Neural progenitor cell (in vitro differentiated cells): Measurements from ENCODE around the gene RAET1G. TPM values are rescaled to one million over a fixed set of nuclear protein-coding genes. Genes with fewer than 3 reads are reported as not detected.
A peak's percentile ranks its signal among the peaks of the same experiment; 100 is the strongest.
"Not testable (repeated sequence)": the region's sequence is repeated elsewhere in the genome, so short reads cannot be mapped to it uniquely, and the experiment has no call there.

Experiments used
- DNase-seq: peaks from one replicate; pipeline ENCODE4 v3.0.0-alpha.2; 2016; ENCODE audit warnings: low spot score
- H2AFZ ChIP-seq: fragments of 200-600 bp; sonication (generic); replicated peaks from 2 replicates; pipeline ENCODE4 v1.6.1; 2016; ENCODE audit warnings: antibody characterized with exemption
- H3F3A ChIP-seq: fragments of 200-600 bp; sonication (generic); 2 replicates; pipeline ENCODE4 v1.6.1; 2016; ENCODE audit warnings: antibody characterized with exemption, low read depth
- H3K27ac ChIP-seq: fragments of 200-600 bp; sonication (generic); 2 replicates; pipeline ENCODE4 v1.5.1; 2016; ENCODE audit warnings: mild to moderate bottlenecking
- H3K27me3 ChIP-seq: fragments of 200-600 bp; sonication (generic); 2 replicates; pipeline ENCODE4 v1.6.1; 2016; ENCODE audit warnings: mild to moderate bottlenecking, moderate library complexity
- H3K36me3 ChIP-seq: fragments of 200-600 bp; sonication (generic); 2 replicates; pipeline ENCODE4 v1.5.1; 2016
- H3K4me1 ChIP-seq: fragments of 200-600 bp; sonication (generic); 2 replicates; pipeline ENCODE4 v1.6.1; 2016; ENCODE audit warnings: mixed run types
- H3K4me2 ChIP-seq: fragments of 200-600 bp; sonication (generic); 2 replicates; pipeline ENCODE4 v1.6.1; 2016
- H3K4me3 ChIP-seq: fragments of 200-600 bp; sonication (generic); 2 replicates; pipeline ENCODE4 v1.5.1; 2016
- H3K79me2 ChIP-seq: fragments of 200-600 bp; sonication (generic); 2 replicates; pipeline ENCODE4 v1.6.1; 2016; ENCODE audit warnings: low read depth
- H3K9ac ChIP-seq: fragments of 200-600 bp; sonication (generic); 2 replicates; pipeline ENCODE4 v1.6.1; 2016
- H3K9me3 ChIP-seq: fragments of 200-600 bp; sonication (generic); 2 replicates; pipeline ENCODE4 v1.5.1; 2016; ENCODE audit warnings: low read depth
- H4K20me1 ChIP-seq: fragments of 200-600 bp; sonication (generic); 2 replicates; pipeline ENCODE4 v1.6.1; 2016; ENCODE audit warnings: low read depth
- H3K27ac Mint-ChIP-seq: 3 replicates; pipeline ENCODE4 v1.8.0; 2021; ENCODE audit warnings: mixed read lengths
- H3K27me3 Mint-ChIP-seq: 2 replicates; pipeline ENCODE4 v1.8.0; 2022; ENCODE audit warnings: low read depth, mild to moderate bottlenecking, inconsistent platforms, moderate library complexity, mixed read lengths; ENCODE audit not compliant: insufficient read depth
- H3K36me3 Mint-ChIP-seq: 3 replicates; pipeline ENCODE4 v1.8.0; 2021; ENCODE audit warnings: mixed read lengths
- H3K4me1 Mint-ChIP-seq: 3 replicates; pipeline ENCODE4 v1.8.0; 2021; ENCODE audit warnings: mixed read lengths
- H3K4me3 Mint-ChIP-seq: 3 replicates; pipeline ENCODE4 v1.8.0; 2021; ENCODE audit warnings: mild to moderate bottlenecking, moderate library complexity, mixed read lengths
- H3K9me3 Mint-ChIP-seq: 3 replicates; pipeline ENCODE4 v1.8.0; 2020; ENCODE audit warnings: mixed read lengths
- CTCF ChIP-seq: fragments of 200-600 bp; sonication (generic); IDR thresholded peaks from 2 replicates; pipeline ENCODE4 v1.5.1; 2017; ENCODE audit warnings: antibody characterized with exemption, mild to moderate bottlenecking
- EZH2 ChIP-seq: fragments of 200-600 bp; sonication (generic); IDR thresholded peaks from 2 replicates; pipeline ENCODE4 v1.6.1; 2017; ENCODE audit warnings: antibody characterized with exemption, mild to moderate bottlenecking, moderate library complexity
- EZH2phosphoT487 ChIP-seq: fragments of 200-600 bp; sonication (generic); IDR thresholded peaks from 2 replicates; pipeline ENCODE4 v1.6.1; 2017; ENCODE audit warnings: antibody characterized with exemption
- total RNA-seq: library from RNA; depleted of rRNA; stranded (reverse); fragments of >200 nt; gene quantifications from 2 replicates; pipeline ENCODE4 v1.2.3, GENCODE V29; 2015; ENCODE audit warnings: low replicate concordance

Gene RAET1G
- total RNA-seq, 1 donor from 2014 or later: not detected

DNA sequence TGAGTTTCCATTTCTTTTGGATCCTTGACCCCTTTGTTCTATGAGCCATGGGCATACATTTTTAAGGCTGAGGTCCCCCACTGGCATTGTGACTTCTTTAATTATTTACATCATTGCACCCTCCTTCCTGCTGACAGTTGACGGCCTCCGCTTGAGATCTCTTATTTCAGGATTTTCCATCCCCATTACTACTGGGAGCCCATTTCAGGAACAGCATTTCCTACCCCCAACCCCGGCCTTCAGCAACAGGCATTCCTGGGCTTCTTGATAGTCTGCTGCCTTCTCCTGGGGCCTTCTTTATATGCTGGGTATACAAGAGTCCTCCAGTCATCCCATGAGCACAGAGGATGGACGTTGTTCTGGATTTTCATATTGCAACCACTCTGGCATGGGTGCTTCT is 44.7 kb upstream of the RAET1G start:
- H2AFZ ChIP-seq: no peak overlapping the region
- H3K4me3 ChIP-seq: no peak overlapping the region
- H3K4me1 ChIP-seq: peaks cover 3% of the 10 kb centered on the region
- no peak overlapping the region for H3K4me2 ChIP-seq
- Mint-ChIP-seq H3K27ac (no peak overlapping the region), H3K4me3 (no peak overlapping the region), H3K36me3 (peaks cover 2% of the 10 kb centered on the region), H3K9me3 (peaks cover 6% of the 10 kb centered on the region), H3K27me3 (peaks cover 66% of the 10 kb centered on the region), H3K4me1 (peaks cover 18% of the 10 kb centered on the region)
- H3K79me2 ChIP-seq: no peaks in the 10 kb centered on the region
- H3K9me3 ChIP-seq: no peaks in the 10 kb centered on the region
- DNase-seq: no peak
- no peaks in the 10 kb centered on the region for H3K36me3 ChIP-seq
- no peak overlapping the region for H3K9ac ChIP-seq
- no peak overlapping the region for H3K27ac ChIP-seq
- H3F3A ChIP-seq: no peaks in the 10 kb centered on the region
- TF ChIP-seq EZH2: peak; percentile 46
- no peak for TF ChIP-seq CTCF
- peaks cover 17% of the 10 kb centered on the region for H4K20me1 ChIP-seq
- peaks cover 100% of the 10 kb centered on the region for H3K27me3 ChIP-seq

GRCh38 chr6:149966319-149966718 is 43.4 kb upstream of the RAET1G start:
- H3F3A ChIP-seq: not testable (repeated sequence)

DNA sequence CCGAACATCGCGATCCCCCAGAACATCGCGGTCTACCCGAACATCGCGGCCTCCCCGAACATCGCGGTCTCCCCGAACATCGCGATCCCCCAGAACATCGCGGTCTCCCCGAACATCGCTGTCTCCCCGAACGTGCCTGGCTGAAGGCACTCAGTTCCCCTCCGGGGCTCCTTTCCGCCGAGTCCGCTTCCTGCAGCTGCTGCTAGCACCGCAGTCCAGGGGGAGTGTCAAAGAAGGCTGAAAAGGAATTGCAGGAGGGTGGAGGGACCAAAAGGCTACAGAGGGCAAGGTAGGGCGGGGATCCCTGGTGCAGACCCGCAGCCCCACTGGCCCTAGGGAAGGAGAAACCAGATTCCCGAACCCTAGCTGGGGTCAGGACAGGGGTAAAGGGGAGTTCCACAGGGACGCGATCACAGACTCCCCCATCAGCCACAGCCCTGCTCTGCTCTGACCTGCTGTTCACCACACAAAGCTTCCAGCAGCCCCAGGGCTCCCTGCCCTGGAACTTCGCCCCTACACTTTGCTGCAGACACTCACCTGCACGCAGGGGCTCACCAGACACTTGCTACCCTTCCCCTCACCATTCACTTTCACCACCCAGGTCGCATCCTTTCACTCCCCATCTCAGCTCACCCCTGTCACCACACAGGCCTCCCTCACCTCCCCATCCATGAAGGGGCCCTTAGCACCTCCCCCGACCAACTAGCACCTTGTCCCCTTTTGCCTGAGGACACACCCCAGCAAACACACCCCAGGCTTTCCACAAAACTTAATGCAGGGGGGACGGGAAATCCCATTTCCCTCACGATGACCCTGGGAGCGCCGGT is 42.5 kb upstream of the RAET1G start:
- Histone ChIP-seq H3K4me1 (peaks cover 3% of the 10 kb centered on the region), H3K4me2 (peak overlapping the region; percentile 92), H3K27me3 (peaks cover 100% of the 10 kb centered on the region), H3K4me3 (peak overlapping the region; percentile 65), H3F3A (no peaks in the 10 kb centered on the region), H3K27ac (no peak overlapping the region), H3K9ac (no peak overlapping the region), H3K9me3 (no peaks in the 10 kb centered on the region), H2AFZ (peak overlapping the region; percentile 86), H3K36me3 (no peaks in the 10 kb centered on the region), H4K20me1 (peaks cover 17% of the 10 kb centered on the region), H3K79me2 (no peaks in the 10 kb centered on the region)
- Mint-ChIP-seq H3K27me3 (peaks cover 83% of the 10 kb centered on the region), H3K9me3 (peaks cover 6% of the 10 kb centered on the region), H3K36me3 (no peaks in the 10 kb centered on the region), H3K4me3 (peak overlapping the region; percentile 86), H3K27ac (no peak overlapping the region), H3K4me1 (peaks cover 18% of the 10 kb centered on the region)
- peak; percentile 69 for DNase-seq
- peak; percentile 30 for TF ChIP-seq EZH2phosphoT487
- no peak for TF ChIP-seq CTCF
- TF ChIP-seq EZH2: peak; percentile 75

More at GRCh38 chr6:149966319-149966718, 43.4 kb upstream of the RAET1G start:
- H3K27ac Mint-ChIP-seq, H3K4me3 ChIP-seq, H3K9me3 ChIP-seq, H2AFZ ChIP-seq, DNase-seq, H3K79me2 ChIP-seq, H3K9me3 Mint-ChIP-seq, H3K36me3 Mint-ChIP-seq, H3K36me3 ChIP-seq, H3K27ac ChIP-seq, H3K4me1 ChIP-seq, H3K4me2 ChIP-seq, H3K9ac ChIP-seq: not testable (repeated sequence)
- peaks cover 17% of the 10 kb centered on the region for H4K20me1 ChIP-seq
- peaks cover 18% of the 10 kb centered on the region for H3K4me1 Mint-ChIP-seq
- peaks cover 100% of the 10 kb centered on the region for H3K27me3 ChIP-seq
- peaks cover 74% of the 10 kb centered on the region for H3K27me3 Mint-ChIP-seq
- H3K4me3 Mint-ChIP-seq: peak overlapping the region; percentile 86
